Measurements from ENCODE around the gene ZNF641. TPM values are rescaled to one million over a fixed set of nuclear protein-coding genes. Genes with fewer than 3 reads are reported as not detected.

ZNF641 gene
- total RNA-seq, 1 donor from 2014 or later: 3.5 TPM

DNA sequence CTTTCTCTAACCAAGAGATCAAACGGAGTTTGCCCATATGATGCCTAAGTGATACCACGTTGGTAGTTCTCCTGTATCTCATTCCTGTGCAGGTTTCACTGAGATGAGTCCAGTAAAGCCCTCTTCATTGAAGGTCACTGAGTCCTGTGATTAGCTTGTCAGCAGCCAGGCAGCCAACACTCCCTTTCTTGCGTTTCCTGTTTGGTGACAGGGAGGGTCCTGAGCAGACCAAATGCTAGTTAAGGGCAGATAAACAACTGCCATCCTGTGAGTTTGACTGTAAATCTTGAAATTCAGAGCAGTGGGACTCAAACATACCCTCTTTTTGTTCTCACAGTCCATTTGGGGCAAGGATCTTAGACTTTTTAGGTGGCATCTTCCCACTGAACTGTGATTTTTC lies 39.4 kb downstream of the ZNF641 start:
- DNase-seq (ENCODE audit: low read depth): no peak
- TF ChIP-seq, protein P1, sequence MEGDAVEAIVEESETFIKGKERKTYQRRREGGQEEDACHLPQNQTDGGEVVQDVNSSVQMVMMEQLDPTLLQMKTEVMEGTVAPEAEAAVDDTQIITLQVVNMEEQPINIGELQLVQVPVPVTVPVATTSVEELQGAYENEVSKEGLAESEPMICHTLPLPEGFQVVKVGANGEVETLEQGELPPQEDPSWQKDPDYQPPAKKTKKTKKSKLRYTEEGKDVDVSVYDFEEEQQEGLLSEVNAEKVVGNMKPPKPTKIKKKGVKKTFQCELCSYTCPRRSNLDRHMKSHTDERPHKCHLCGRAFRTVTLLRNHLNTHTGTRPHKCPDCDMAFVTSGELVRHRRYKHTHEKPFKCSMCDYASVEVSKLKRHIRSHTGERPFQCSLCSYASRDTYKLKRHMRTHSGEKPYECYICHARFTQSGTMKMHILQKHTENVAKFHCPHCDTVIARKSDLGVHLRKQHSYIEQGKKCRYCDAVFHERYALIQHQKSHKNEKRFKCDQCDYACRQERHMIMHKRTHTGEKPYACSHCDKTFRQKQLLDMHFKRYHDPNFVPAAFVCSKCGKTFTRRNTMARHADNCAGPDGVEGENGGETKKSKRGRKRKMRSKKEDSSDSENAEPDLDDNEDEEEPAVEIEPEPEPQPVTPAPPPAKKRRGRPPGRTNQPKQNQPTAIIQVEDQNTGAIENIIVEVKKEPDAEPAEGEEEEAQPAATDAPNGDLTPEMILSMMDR (conservative IDR thresholded peaks at IDR 0.05; ENCODE audit: low read depth, low read length): no peak
- H3K4me3 ChIP-seq (ENCODE audit: low read depth, low read length): no peak overlapping the region

DNA sequence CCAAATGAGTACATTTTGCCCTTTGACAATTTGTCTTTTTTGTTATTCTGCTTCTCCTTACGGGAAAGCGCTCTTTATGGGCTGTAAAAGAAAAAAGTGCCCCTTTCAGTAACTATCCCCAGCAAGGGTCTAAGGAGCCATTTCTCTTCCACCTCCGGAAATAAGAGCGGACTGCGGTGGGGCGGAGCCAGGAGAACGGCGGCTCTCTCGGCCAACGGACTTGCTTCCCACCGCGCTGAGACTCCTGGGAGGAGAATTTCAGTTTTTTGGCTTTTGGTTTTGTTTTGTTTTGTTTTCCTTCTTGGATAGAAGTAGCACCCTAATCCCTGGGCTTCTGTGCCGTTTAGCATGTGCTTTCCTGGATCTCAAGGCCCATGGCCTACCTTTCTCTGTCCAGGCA lies 43.5 kb downstream of the ZNF641 start:
- DNase-seq (ENCODE audit: low read depth): no peak
- no peak overlapping the region for H3K4me3 ChIP-seq (ENCODE audit: low read depth, low read length)
- TF ChIP-seq, protein P1 (conservative IDR thresholded peaks at IDR 0.05; ENCODE audit: low read depth, low read length): no peak

DNA sequence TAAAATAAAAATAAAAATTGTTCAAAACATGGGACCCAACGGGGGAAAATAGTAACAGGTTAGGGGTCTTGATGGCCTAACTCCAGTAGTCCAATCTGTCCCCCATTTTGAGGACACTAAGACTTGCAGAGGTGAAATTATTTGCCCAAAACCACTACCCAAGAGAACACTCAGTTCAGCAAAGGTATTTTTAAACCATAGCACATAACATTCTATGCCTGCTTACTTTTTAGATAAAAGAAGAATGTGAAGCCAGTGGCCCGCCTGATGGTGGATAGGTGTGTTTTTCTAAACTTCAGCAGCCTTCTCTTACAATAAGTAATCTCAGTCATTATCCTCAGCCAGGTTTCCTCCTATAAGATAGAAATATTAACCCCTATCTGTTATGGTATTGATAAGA lies 45.5 kb downstream of the ZNF641 start:
- DNase-seq (ENCODE audit: low read depth): no peak
- no peak overlapping the region for H3K4me3 ChIP-seq (ENCODE audit: low read depth, low read length)
- TF ChIP-seq, protein P1 (conservative IDR thresholded peaks at IDR 0.05; ENCODE audit: low read depth, low read length): no peak

DNA sequence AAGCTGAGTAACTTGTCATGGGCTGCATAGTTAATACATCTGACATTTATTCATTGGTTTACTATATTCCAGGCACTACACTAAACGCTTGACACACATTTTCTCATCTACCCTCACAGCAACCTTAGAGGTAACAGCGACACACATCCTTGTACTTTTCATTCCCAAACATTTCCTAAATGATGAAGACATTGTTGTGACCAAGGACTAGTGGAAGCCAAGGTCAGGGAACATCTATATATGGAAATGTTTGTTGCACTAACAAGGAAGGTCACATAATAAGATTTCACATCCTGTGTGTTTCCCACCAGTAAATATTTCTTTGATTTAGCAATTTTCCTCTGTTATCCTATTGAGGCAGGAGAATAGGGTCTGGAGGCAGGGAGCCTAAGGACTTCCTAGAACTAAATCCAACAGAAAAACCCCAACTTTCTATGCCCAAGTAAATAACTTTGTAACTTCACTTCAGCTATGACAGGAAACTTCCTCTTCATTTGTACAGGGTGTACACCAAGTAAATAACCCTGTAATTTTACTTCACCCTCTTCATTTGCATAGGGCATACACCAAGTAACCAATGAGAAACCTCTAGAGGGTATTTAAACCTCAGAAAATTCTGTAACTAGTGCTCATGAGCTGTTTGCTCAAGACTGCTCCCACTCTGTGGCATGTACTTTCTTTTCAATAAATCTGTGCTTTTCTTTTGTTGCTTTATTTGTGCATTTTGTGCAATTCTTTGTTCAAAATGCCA lies 48.4 kb downstream of the ZNF641 start:
- no peak overlapping the region for H3K4me3 ChIP-seq (ENCODE audit: low read depth, low read length)
- TF ChIP-seq, protein P1 (conservative IDR thresholded peaks at IDR 0.05; ENCODE audit: low read depth, low read length): no peak
- DNase-seq (ENCODE audit: low read depth): no peak

DNA sequence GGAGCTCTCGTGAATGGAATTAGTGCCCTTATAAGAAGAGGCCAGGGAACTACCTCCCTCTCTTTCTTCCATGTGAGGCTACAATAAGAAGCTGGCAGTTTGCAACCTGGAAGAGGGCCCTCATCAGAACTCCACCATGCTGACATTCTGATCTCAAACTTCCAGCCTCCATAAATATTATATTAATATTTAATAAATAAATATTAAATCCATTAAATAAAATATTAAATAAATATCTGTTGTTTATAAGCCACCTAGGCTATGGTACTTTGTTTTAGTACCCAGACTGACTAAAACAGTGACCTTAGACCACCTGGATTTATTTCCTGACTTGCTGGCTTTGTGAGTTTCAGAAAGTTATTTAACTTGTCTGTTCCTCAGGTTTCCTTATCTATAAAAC lies 49.9 kb downstream of the ZNF641 start:
- H3K4me3 ChIP-seq (ENCODE audit: low read depth, low read length): no peak overlapping the region
- TF ChIP-seq, protein P1 (conservative IDR thresholded peaks at IDR 0.05; ENCODE audit: low read depth, low read length): no peak
- DNase-seq (ENCODE audit: low read depth): no peak

DNA sequence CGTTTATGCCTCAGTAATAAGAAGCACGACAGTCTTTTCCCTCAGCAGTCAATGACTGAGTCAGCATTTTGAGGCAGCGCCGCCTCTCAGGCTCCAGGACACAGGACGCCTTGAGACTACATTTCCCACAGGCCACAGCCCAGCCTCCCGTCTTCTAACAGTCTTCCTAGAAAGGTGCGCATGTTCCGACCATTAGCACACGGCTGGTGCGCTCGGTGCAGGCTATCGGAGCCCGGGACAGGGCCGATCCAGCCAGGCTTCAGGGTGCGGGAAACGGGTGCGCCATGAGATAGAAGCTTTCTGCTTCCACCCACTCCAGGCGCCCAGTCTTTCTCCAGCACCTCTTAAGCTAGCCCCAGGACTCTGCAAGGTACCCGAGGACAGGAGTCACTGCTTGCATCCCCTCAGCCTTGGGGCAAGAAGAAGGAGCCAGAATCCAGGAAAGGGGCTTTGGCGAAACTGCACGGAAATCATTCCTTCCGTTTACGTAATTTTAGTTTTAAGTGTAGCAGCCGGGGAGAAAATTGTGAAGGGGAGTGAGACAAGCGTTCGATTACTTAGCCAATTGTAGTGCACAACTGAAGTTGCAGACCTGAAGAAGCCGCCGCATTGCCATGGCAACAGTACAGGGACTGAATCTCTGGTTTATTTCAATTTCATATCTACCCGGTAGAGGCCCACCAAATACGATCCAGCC lies 54.0 kb downstream of the ZNF641 start:
- peak; percentile 51 for DNase-seq (ENCODE audit: low read depth)
- TF ChIP-seq, protein P1 (conservative IDR thresholded peaks at IDR 0.05; ENCODE audit: low read depth, low read length): peak; percentile 4
- peak overlapping the region; percentile 75 for H3K4me3 ChIP-seq (ENCODE audit: low read depth, low read length)
